NOMO-1 (cell line): ENCODE measurements around the gene MAEL.
"Not testable (repeated sequence)": the region's sequence is repeated elsewhere in the genome, so short reads cannot be mapped to it uniquely, and the experiment has no call there.

Source experiments
- DNase-seq, 2 experiments: peaks; one replicate each; lab custom pipeline; 2025; ENCODE audit not compliant: unreplicated experiment in 2 of 2; lab: John Stamatoyannopoulos, UW

Gene MAEL

GRCh38 chr1:166977951-166978350, 11.1 kb upstream of the MAEL start:
- DNase-seq: no peak

GRCh38 chr1:166978821-166979220, 10.3 kb upstream of the MAEL start:
- DNase-seq: peak in 1 of 2 experiments; percentile 40

GRCh38 chr1:166980383-166980782, 8.7 kb upstream of the MAEL start:
- DNase-seq: no peak

GRCh38 chr1:166980818-166981217, 8.3 kb upstream of the MAEL start:
- DNase-seq: no peak

- no peak for DNase-seq
Measured at GRCh38 chr1:166981589-166981988, 7.5 kb upstream of the MAEL start.

GRCh38 chr1:166999075-166999474, 10.0 kb downstream of the MAEL start:
- DNase-seq: no peak

- DNase-seq: no peak
Measured at GRCh38 chr1:166999500-167000055, 10.5 kb downstream of the MAEL start.

GRCh38 chr1:167000546-167000945, 11.5 kb downstream of the MAEL start:
- no peak for DNase-seq

- no peak for DNase-seq
Measured at GRCh38 chr1:167002354-167002753, 13.3 kb downstream of the MAEL start.

- no peak for DNase-seq
Measured at GRCh38 chr1:167003711-167004110, 14.6 kb downstream of the MAEL start.

- no peak for DNase-seq
Measured at GRCh38 chr1:167011560-167012191, 22.6 kb downstream of the MAEL start.

- no peak for DNase-seq
Measured at GRCh38 chr1:167012570-167012969, 23.5 kb downstream of the MAEL start.

GRCh38 chr1:167013108-167013929, 24.2 kb downstream of the MAEL start:
- no peak for DNase-seq

- DNase-seq: peak; percentile 28 to 59
Measured at GRCh38 chr1:167016100-167016750, 27.1 kb downstream of the MAEL start.

GRCh38 chr1:167022384-167022783, 33.3 kb downstream of the MAEL start:
- DNase-seq: no peak

GRCh38 chr1:167029553-167029952, 40.5 kb downstream of the MAEL start:
- DNase-seq: not testable (repeated sequence)

GRCh38 chr1:167033646-167034045, 44.6 kb downstream of the MAEL start:
- no peak for DNase-seq

GRCh38 chr1:167043752-167044488, 54.8 kb downstream of the MAEL start:
- DNase-seq: peak; percentile 75 to 85

- no peak for DNase-seq
Measured at GRCh38 chr1:167051907-167052306, 62.8 kb downstream of the MAEL start.

GRCh38 chr1:167052389-167052788, 63.3 kb downstream of the MAEL start:
- DNase-seq: no peak

- DNase-seq: no peak
Measured at GRCh38 chr1:167054531-167054930, 65.5 kb downstream of the MAEL start.
